GM19328 (cell line): Measurements from ENCODE around the gene ATP4A.

Source experiments
- ATAC-seq: cut with Tn5 transposase; IDR thresholded peaks from one replicate; pipeline ENCODE4 v1.9.1; 2021; ENCODE audit warnings: mild to moderate bottlenecking, moderate library complexity; ENCODE audit not compliant: unreplicated experiment

Gene ATP4A

GRCh38 chr19:35502751-35503150 is 60.7 kb downstream of the ATP4A start:
- ATAC-seq, result no peak

GRCh38 chr19:35501684-35502083 is 61.8 kb downstream of the ATP4A start:
- no peak for ATAC-seq

- no peak for ATAC-seq
Observed at GRCh38 chr19:35500611-35501010, 62.8 kb downstream of the ATP4A start.
